Gastrocnemius medialis (tissue), 4 donors: ENCODE data around the gene OSBPL2.

ENCODE experiments used
- POLR2A ChIP-seq, 2 donors: fragments of 450-650 bp; IDR thresholded peaks; one replicate each; pipeline ENCODE4 v1.6.1; 2017; ENCODE audit warnings: antibody characterized with exemption in 2 of 2, mild to moderate bottlenecking in 2 of 2, moderate library complexity in 2 of 2
- TF ChIP-seq, protein P1 (sequence below), 5 experiments: fragments of 450-650 bp in 3 of 5; fragments of 200-600 bp in 2 of 5; sonication (generic) in 2 of 5; IDR thresholded peaks in 4 of 5; conservative IDR thresholded peaks in 1 of 5; 1 replicate in 4 of 5; 2 replicates in 1 of 5; pipeline ENCODE4 v1.5.1; 2016 to 2019; ENCODE audit warnings: antibody characterized with exemption in 5 of 5, mild to moderate bottlenecking in 3 of 5, moderate library complexity in 3 of 5

DNA sequence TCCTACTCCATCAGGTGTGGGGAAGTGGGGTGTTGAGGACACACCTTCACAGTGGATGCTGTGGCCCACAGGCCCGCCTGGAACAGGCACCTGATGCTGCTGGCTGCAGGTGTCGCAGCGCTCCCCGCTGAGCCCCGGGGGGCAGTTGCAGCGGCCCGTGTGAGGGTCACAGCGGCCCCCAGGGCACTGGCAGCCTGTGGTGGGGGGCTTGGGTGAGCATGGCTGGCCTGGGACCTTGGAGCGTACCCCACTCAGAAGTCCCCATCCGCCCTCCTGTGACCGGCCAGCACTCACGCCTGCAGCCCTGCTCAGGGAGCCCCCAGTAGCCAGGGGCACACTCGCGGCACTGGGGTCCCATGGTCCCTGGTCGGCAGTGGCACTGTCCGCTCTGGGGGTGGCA is 83.7 kb downstream of the OSBPL2 start:
- no peak for TF ChIP-seq POLR2A (IDR thresholded peaks at IDR 0.05)
- TF ChIP-seq, protein P1, sequence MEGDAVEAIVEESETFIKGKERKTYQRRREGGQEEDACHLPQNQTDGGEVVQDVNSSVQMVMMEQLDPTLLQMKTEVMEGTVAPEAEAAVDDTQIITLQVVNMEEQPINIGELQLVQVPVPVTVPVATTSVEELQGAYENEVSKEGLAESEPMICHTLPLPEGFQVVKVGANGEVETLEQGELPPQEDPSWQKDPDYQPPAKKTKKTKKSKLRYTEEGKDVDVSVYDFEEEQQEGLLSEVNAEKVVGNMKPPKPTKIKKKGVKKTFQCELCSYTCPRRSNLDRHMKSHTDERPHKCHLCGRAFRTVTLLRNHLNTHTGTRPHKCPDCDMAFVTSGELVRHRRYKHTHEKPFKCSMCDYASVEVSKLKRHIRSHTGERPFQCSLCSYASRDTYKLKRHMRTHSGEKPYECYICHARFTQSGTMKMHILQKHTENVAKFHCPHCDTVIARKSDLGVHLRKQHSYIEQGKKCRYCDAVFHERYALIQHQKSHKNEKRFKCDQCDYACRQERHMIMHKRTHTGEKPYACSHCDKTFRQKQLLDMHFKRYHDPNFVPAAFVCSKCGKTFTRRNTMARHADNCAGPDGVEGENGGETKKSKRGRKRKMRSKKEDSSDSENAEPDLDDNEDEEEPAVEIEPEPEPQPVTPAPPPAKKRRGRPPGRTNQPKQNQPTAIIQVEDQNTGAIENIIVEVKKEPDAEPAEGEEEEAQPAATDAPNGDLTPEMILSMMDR (IDR thresholded peaks at IDR 0.05 in 4 of 5, conservative IDR thresholded peaks at IDR 0.05 in 1 of 5): no peak
